ENCODE data around the gene C11orf58. TPM values are rescaled to one million over a fixed set of nuclear protein-coding genes. Genes with fewer than 3 reads are reported as not detected.
A peak's percentile ranks its signal among the peaks of the same experiment; 100 is the strongest.

Gene C11orf58
- total RNA-seq (10 to 100 TPM; 87.9 to 89.0 TPM), polyA plus RNA-seq (ENCODE audit: insufficient read length in 6 of 6) (100 to 1,000 TPM; 339 to 405 (median 357) TPM)
- long read RNA-seq, donor 1, full-length matches to known transcripts, result 346 of 411 reads
- long read RNA-seq, donor 1, partial matches to known transcripts, result 32 of 411 reads
- long read RNA-seq, donor 1, other reads (novel, unspliced or antisense), result 33 of 411 reads
- long read RNA-seq, donor 2, full-length matches to known transcripts, result 261 of 341 reads
- long read RNA-seq, donor 2, partial matches to known transcripts, result 57 of 341 reads
- long read RNA-seq, donor 2, other reads (novel, unspliced or antisense), result 23 of 341 reads
- long read RNA-seq, donor 3, transcript C11orf58-207 (4 exons, 575 nt), result minor isoform, 6 of 261 reads
- long read RNA-seq, donor 3, transcript C11orf58-206 (3 exons, 762 nt), result minor isoform, 10 of 261 reads
- long read RNA-seq, donor 3, transcript C11orf58-201 (5 exons, 2,049 nt), result major isoform, 211 of 261 reads
- long read RNA-seq, donor 3, partial matches to known transcripts, result 16 of 261 reads
- long read RNA-seq, donor 3, other reads (novel, unspliced or antisense), result 14 of 261 reads
- long read RNA-seq, donor 4, transcript C11orf58-201 (5 exons, 2,049 nt), result major isoform, 129 of 145 reads
- long read RNA-seq, donor 4, partial matches to known transcripts, result 0 of 145 reads
- long read RNA-seq, donor 4, other reads (novel, unspliced or antisense), result 11 of 145 reads
- long read RNA-seq, donor 5, full-length matches to known transcripts, result 211 of 311 reads
- long read RNA-seq, donor 5, partial matches to known transcripts, result 77 of 311 reads
- long read RNA-seq, donor 5, other reads (novel, unspliced or antisense), result 23 of 311 reads
- long read RNA-seq, donor 6, full-length matches to known transcripts, result 236 of 323 reads
- long read RNA-seq, donor 6, partial matches to known transcripts, result 57 of 323 reads
- long read RNA-seq, donor 6, other reads (novel, unspliced or antisense), result 30 of 323 reads
- long read RNA-seq, donor 7, transcript C11orf58-206 (3 exons, 762 nt), result minor isoform, 19 of 225 reads
- long read RNA-seq, donor 7, transcript C11orf58-201 (5 exons, 2,049 nt), result major isoform, 173 of 225 reads
- long read RNA-seq, donor 7, partial matches to known transcripts, result 12 of 225 reads
- long read RNA-seq, donor 7, other reads (novel, unspliced or antisense), result 13 of 225 reads
- long read RNA-seq, donor 8, full-length matches to known transcripts, result 260 of 313 reads
- long read RNA-seq, donor 8, partial matches to known transcripts, result 22 of 313 reads
- long read RNA-seq, donor 8, other reads (novel, unspliced or antisense), result 31 of 313 reads
- long read RNA-seq, donor 9, partial matches to known transcripts, result 0 of 2 reads
- long read RNA-seq, donor 9, other reads (novel, unspliced or antisense), result 0 of 2 reads
- long read RNA-seq, donor 10, full-length matches to known transcripts, result 78 of 85 reads
- long read RNA-seq, donor 10, partial matches to known transcripts, result 0 of 85 reads
- long read RNA-seq, donor 10, other reads (novel, unspliced or antisense), result 7 of 85 reads
- long read RNA-seq, donor 11, full-length matches to known transcripts, result 217 of 259 reads
- long read RNA-seq, donor 11, partial matches to known transcripts, result 42 of 259 reads
- long read RNA-seq, donor 11, other reads (novel, unspliced or antisense), result 0 of 259 reads
- long read RNA-seq, donor 12, full-length matches to known transcripts, result 239 of 278 reads
- long read RNA-seq, donor 12, partial matches to known transcripts, result 16 of 278 reads
- long read RNA-seq, donor 12, other reads (novel, unspliced or antisense), result 23 of 278 reads

DNA sequence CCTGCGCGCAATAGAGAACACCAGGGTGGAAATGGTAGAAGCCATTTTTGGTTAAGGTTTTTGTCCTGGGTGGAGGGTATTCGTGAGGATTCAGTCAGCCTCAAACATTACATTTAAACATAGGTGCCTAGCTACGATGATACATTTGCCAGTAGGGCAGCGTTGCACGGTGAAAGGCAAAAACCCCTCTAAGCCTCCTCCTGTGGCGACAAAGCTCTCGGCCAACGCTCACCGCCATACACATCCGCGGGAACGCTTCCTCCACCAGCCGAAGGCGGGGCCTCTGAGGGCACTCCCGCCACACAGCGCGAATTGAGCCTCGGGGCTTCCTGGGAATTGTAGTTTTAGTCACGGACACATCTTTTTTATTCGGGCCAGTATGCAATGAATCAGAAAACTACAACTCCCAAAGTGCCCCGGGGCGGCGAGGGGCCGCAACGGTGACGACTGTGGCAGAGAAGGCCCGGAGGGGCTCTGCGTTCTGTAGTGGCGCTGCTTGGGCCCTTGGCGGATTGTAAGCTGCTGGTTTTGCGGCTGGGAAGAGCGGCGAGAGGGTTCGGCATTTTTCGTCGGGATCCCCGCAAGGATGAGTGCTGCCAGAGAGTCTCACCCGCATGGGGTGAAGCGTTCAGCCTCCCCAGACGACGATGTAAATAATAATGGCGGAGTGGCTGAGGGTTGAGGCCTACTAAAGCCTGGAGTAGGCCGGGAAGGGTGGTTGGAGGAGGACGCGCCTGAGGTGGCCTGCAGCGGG, at the start of gene C11orf58:
Gene C11orf58, plus strand, starts transcription at position 455 of the 754 bp plus-strand sequence. Its CDS starts 132 bp downstream, at position 587.
- ATAC-seq (peak; percentile 99), DNase-seq (peak; percentile 96 to 98 (median 97))
- TF ChIP-seq, protein P1, sequence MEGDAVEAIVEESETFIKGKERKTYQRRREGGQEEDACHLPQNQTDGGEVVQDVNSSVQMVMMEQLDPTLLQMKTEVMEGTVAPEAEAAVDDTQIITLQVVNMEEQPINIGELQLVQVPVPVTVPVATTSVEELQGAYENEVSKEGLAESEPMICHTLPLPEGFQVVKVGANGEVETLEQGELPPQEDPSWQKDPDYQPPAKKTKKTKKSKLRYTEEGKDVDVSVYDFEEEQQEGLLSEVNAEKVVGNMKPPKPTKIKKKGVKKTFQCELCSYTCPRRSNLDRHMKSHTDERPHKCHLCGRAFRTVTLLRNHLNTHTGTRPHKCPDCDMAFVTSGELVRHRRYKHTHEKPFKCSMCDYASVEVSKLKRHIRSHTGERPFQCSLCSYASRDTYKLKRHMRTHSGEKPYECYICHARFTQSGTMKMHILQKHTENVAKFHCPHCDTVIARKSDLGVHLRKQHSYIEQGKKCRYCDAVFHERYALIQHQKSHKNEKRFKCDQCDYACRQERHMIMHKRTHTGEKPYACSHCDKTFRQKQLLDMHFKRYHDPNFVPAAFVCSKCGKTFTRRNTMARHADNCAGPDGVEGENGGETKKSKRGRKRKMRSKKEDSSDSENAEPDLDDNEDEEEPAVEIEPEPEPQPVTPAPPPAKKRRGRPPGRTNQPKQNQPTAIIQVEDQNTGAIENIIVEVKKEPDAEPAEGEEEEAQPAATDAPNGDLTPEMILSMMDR (IDR thresholded peaks at IDR 0.05), result no peak
- peaks cover 4 to 41% of the 10 kb centered on the region in 2 donors for H3K4me1 ChIP-seq
- H3K27ac ChIP-seq, result peak within 1 kb of the TSS; percentile 90 to 95
- H3K4me3 ChIP-seq, result peak within 1 kb of the TSS; percentile 71 to 74
- H3K9me3 ChIP-seq, result no peaks in the 10 kb centered on the region
- intact Hi-C loops (cut with DNase I), result no loop called here
- peaks cover 0 to 3% of the 10 kb centered on the region in 2 donors for H3K36me3 ChIP-seq
- no peaks in the 10 kb centered on the region for H3K27me3 ChIP-seq

DNA sequence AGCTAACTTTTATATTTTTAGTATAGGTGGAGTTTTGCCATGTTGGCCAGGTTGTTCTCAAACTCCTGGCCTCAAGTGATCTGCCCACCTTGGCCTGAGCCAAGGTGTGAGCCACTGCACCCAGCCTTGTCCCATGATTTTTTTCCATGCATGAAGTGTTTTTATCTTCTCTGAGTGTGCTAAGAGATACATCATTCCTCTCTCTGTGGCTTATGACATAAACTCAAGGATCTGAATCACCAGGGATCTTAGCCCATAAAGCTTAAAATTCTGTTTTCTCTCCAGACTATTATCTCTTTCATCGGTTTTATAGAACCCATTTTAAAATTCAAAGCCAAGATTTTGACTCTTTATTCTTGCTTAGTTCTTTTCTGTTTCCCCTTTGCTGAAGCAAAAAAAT, 48.4 kb upstream of the C11orf58 start:
- Histone ChIP-seq H3K27ac (no peak overlapping the region), H3K4me3 (no peak overlapping the region), H3K27me3 (no peaks in the 10 kb centered on the region), H3K36me3 (no peaks in the 10 kb centered on the region), H3K4me1 (no peaks in the 10 kb centered on the region), H3K9me3 (no peaks in the 10 kb centered on the region)
- intact Hi-C loops (cut with DNase I), result no loop called here
- TF ChIP-seq, protein P1 (IDR thresholded peaks at IDR 0.05), result no peak
- no peak for ATAC-seq
- no peak for DNase-seq

DNA sequence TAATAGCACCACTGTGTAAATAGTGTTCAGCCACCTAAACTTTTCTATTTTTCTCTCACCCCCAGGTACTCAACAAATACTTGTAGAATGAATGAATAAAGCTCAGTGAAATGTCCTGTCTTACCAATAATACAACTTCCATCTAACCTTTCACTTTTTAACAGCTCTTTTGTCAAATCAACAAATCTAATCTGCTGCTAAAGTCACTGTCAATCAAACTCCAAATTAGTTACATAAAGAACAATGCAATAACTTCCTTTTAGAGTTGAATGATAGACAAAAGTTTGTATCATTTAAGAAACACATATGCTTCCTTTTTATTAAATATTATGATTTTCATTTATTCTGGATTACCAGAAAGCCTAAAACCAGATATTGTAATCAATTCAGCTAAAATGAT, 34.7 kb upstream of the C11orf58 start:
- TF ChIP-seq, protein P1 (IDR thresholded peaks at IDR 0.05), result no peak
- no peaks in the 10 kb centered on the region for H3K4me1 ChIP-seq
- H3K36me3 ChIP-seq, result no peaks in the 10 kb centered on the region
- no peak overlapping the region for H3K27ac ChIP-seq
- intact Hi-C loops (cut with DNase I), result no loop called here
- H3K9me3 ChIP-seq, result no peaks in the 10 kb centered on the region
- ATAC-seq (no peak), DNase-seq (no peak)
- no peak overlapping the region for H3K4me3 ChIP-seq
- H3K27me3 ChIP-seq, result no peaks in the 10 kb centered on the region

DNA sequence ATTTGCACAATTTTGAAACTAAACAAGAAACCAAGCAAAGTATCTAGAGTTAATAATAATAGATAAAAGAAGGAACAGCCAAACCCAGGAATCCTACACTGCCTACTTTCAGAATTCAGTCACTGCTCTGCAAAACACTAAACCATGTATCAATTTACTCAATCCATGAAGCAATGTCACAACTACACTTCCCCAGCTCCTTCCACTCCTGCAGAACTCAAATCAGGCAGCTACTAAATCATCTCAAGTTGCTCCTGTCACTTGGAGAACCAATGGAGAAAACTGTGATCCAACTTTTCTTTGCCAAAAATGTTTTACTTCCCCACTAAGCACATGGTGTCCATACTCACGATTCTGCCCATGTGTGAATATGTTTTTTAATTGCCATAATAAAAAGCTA, 24.9 kb upstream of the C11orf58 start:
- H3K27ac ChIP-seq, result no peak overlapping the region
- H3K4me3 ChIP-seq, result no peak overlapping the region
- no peaks in the 10 kb centered on the region for H3K27me3 ChIP-seq
- H3K4me1 ChIP-seq, result no peaks in the 10 kb centered on the region
- TF ChIP-seq, protein P1 (IDR thresholded peaks at IDR 0.05), result no peak
- peak in 2 of 4 donors; percentile 6 to 8 for DNase-seq
- no peak for ATAC-seq
- no peaks in the 10 kb centered on the region for H3K36me3 ChIP-seq
- intact Hi-C loops (cut with DNase I), result no loop called here
- no peaks in the 10 kb centered on the region for H3K9me3 ChIP-seq
